Smooth muscle cell (in vitro differentiated cells): ENCODE results near the gene ATP1A1. TPM values are rescaled to one million over a fixed set of nuclear protein-coding genes. Genes with fewer than 3 reads are reported as not detected.

Source experiments
- DNase-seq: peaks from one replicate; lab custom pipeline; 2025; ENCODE audit not compliant: unreplicated experiment; lab: John Stamatoyannopoulos, UW
- H2AFZ ChIP-seq: fragments of 200-600 bp; sonication (generic); 2 replicates; pipeline ENCODE4 v1.6.0; 2016; ENCODE audit warnings: antibody characterized with exemption, low read depth, mild to moderate bottlenecking
- H3F3A ChIP-seq: fragments of 200-600 bp; sonication (generic); 2 replicates; pipeline ENCODE4 v1.6.0; 2017; ENCODE audit warnings: antibody characterized with exemption, low read depth
- H3K27ac ChIP-seq: fragments of 200-600 bp; sonication (generic); 2 replicates; pipeline ENCODE4 v1.5.1; 2016; ENCODE audit warnings: low read depth, mild to moderate bottlenecking
- H3K27me3 ChIP-seq: fragments of 200-600 bp; sonication (generic); 2 replicates; pipeline ENCODE4 v1.6.1; 2016; ENCODE audit warnings: low read depth, mild to moderate bottlenecking
- H3K36me3 ChIP-seq: fragments of 200-600 bp; sonication (generic); 2 replicates; pipeline ENCODE4 v1.5.1; 2016; ENCODE audit warnings: low read depth
- H3K4me1 ChIP-seq: fragments of 200-600 bp; sonication (generic); 2 replicates; pipeline ENCODE4 v1.5.1; 2016; ENCODE audit warnings: low read depth
- H3K4me2 ChIP-seq: fragments of 200-600 bp; sonication (generic); 2 replicates; pipeline ENCODE4 v1.6.0; 2016; ENCODE audit warnings: mild to moderate bottlenecking
- H3K4me3 ChIP-seq: fragments of 200-600 bp; sonication (generic); 2 replicates; pipeline ENCODE4 v1.5.1; 2016; ENCODE audit warnings: mild to moderate bottlenecking
- H3K79me2 ChIP-seq: fragments of 200-600 bp; sonication (generic); 2 replicates; pipeline ENCODE4 v1.6.0; 2016; ENCODE audit warnings: low read depth, mild to moderate bottlenecking
- H3K9ac ChIP-seq: fragments of 200-600 bp; sonication (generic); 2 replicates; pipeline ENCODE4 v1.6.0; 2016; ENCODE audit warnings: low read depth
- H3K9me3 ChIP-seq: fragments of 200-600 bp; sonication (generic); replicated peaks from 2 replicates; pipeline ENCODE4 v1.5.1; 2016; ENCODE audit warnings: low read depth
- H4K20me1 ChIP-seq: fragments of 200-600 bp; sonication (generic); 2 replicates; pipeline ENCODE4 v1.6.0; 2016; ENCODE audit warnings: low read depth
- CTCF ChIP-seq: fragments of 200-600 bp; sonication (generic); IDR thresholded peaks from 2 replicates; pipeline ENCODE4 v1.5.1; 2017; ENCODE audit warnings: borderline replicate concordance, mild to moderate bottlenecking, antibody characterized with exemption; ENCODE audit not compliant: insufficient read depth, poor library complexity, severe bottlenecking
- WGBS: methylation state at CpG from one replicate; pipeline ENCODE4 v1.1.7; 2016; ENCODE audit warnings: low lambda C conversion rate; 5-methylcytosine and 5-hydroxymethylcytosine counted together
- polyA plus RNA-seq: library from polyadenylated mRNA; unstranded; fragments of >200 nt; fragmentation: Nextera tagmentation; extraction: Ambion mirVana; gene quantifications from 2 replicates; pipeline ENCODE4 v1.2.1, GENCODE V29; 2016
- total RNA-seq: library from RNA; depleted of rRNA; stranded (reverse); fragments of >200 nt; gene quantifications from 2 replicates; pipeline ENCODE4 v1.2.3, GENCODE V29; 2014

ATP1A1 gene
- total and polyA plus RNA-seq, 2 experiments from 2014 or later, result 75.7 to 104 TPM

DNA sequence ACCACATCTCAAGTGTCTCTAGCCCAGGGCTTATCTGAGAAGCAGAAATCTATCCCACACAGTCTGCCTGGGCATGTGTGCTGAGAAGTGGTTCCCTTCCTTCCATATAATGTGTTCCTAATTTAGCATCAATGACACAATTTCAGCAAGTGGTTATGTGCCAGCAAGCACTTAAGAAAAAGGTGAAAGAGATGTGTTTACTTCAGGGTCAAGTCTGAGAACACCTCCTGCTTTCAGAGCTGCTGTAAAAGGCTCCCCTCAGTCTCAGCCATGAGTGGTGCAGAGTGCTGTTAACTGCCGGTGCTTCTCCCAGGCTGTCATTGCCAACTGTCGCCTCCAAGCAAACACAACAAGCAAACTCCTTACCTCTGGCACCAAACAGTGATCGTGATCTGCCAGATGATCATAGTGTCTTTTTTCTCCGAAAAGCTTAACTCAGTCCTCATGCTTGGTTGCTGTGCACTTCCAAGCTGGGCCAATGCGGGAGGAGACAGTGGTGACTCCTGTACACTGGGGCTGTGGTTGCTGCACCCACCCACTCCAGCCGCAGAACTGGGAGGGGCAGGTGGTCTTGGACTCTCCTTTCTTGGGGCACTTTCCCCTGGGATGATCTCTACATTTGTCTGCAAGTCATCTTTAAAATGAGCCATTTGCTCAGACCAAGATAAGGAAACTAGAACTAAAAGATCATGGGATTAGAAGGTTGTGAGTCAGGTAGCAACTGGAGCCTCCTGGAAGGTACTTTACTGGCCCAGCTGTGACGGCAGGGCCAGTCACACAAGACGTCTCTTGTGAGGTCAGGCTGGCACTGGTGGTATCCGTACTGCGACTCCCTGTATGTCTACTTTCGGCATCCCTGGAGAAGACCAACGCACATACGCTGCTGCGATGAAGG, 32.4 kb downstream of the ATP1A1 start:
- Histone ChIP-seq H3K36me3 (peaks cover 9% of the 10 kb centered on the region), H3K9ac (no peak overlapping the region), H3F3A (peaks cover 14% of the 10 kb centered on the region), H3K4me3 (no peak overlapping the region), H3K9me3 (no peaks in the 10 kb centered on the region), H3K4me1 (no peaks in the 10 kb centered on the region), H3K27me3 (no peaks in the 10 kb centered on the region), H4K20me1 (peaks cover 58% of the 10 kb centered on the region), H3K4me2 (no peak overlapping the region), H2AFZ (no peak overlapping the region), H3K27ac (no peak overlapping the region), H3K79me2 (no peaks in the 10 kb centered on the region)
- no peak for TF ChIP-seq CTCF
- WGBS, result 92% methylated on average over 14 of the region's 14 CpGs
- no peak for DNase-seq

GRCh38 chr1:116407033-116407432, 34.0 kb downstream of the ATP1A1 start:
- H3K27me3 ChIP-seq, result no peaks in the 10 kb centered on the region
- H3K4me1 ChIP-seq, result no peaks in the 10 kb centered on the region
- no peak overlapping the region for H3K4me3 ChIP-seq
- no peak overlapping the region for H2AFZ ChIP-seq
- no peak for TF ChIP-seq CTCF
- H3K9ac ChIP-seq, result no peak overlapping the region
- H3K79me2 ChIP-seq, result no peaks in the 10 kb centered on the region
- no peaks in the 10 kb centered on the region for H3K9me3 ChIP-seq
- H3K36me3 ChIP-seq, result peaks cover 9% of the 10 kb centered on the region
- no peak overlapping the region for H3K4me2 ChIP-seq
- DNase-seq, result no peak
- peaks cover 10% of the 10 kb centered on the region for H3F3A ChIP-seq
- H4K20me1 ChIP-seq, result peaks cover 43% of the 10 kb centered on the region
- no peak overlapping the region for H3K27ac ChIP-seq
- WGBS, result 97% methylated on average over 6 of the region's 6 CpGs

DNA sequence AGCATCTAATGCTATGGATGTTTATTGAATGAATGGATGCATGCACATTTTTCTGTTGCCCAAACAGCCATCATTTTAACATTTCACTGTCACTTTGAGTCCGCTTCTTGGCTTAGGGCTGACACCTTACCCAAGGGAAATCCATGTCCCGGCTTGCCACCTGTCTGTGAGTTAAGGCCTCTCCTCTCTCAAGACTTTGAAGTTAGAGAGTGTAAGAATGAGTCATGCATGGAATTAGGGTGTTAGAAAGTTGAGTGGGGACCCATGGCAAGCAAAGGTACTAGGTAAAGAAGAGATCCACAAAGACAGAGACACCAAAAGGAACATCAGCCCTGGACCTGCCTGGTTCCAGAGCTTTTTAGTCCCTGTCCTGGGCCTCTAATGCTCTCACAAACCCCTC, 35.1 kb downstream of the ATP1A1 start:
- Histone ChIP-seq H3K4me2 (no peak overlapping the region), H3F3A (no peaks in the 10 kb centered on the region), H3K27me3 (no peaks in the 10 kb centered on the region), H3K79me2 (no peaks in the 10 kb centered on the region), H3K9ac (no peak overlapping the region), H3K36me3 (peaks cover 9% of the 10 kb centered on the region), H3K4me3 (no peak overlapping the region), H3K4me1 (no peaks in the 10 kb centered on the region), H3K27ac (no peak overlapping the region), H3K9me3 (no peaks in the 10 kb centered on the region), H4K20me1 (peaks cover 31% of the 10 kb centered on the region), H2AFZ (no peak overlapping the region)
- 90% methylated on average over 2 of the region's 2 CpGs for WGBS
- no peak for DNase-seq
- no peak for TF ChIP-seq CTCF
